ENCODE results near the gene SP6.

Gene SP6

DNA sequence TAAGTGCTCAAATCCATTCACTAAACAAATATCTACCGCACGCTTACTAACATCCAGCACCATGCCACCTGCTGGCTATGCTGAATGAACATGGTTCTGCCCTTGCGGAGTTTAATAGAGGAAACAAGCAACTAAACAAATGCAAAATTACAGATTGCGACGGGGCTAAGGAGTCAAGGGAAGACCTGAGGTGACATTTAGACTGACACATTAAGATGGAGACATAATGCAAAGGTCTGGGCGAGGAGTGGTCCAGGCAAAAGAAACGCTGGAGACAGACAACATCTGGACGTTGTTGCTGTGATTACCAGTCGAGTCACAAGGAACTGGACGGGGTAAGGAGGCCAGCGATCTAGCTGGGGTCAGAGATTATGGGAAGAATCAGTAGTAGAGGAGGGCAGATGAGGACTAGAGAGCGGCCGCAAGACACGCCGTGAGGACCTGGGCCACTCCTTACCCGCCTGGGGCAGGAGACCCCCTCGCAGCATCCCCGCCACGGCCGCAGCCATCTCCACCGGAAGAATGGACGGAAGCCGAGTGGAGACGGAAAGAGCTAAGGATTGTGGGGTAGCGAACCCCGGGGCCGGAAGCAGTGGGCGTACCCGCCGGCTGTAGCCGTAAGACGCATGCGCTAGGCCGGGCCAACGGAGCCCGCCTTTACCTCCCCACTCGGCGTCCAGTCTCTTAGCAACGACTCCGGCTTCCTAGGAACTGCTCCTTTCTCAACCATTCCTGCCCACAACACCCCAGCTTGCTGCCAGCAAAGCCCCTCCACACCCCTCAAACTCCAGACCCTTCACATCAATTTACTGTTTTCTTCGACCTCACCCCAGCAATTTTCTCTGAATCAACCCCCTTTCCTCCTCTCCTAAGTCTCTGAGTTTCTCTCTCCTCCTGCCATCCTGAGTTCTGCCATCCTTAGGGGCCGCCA is 19.7 kb downstream of the SP6 start, which contains the start of the genes LRRC46 and MRPL10:
Gene LRRC46, plus strand, starts transcription at position 668 of the 931 bp plus-strand sequence. CDS start 320 bp downstream, outside the sequence.
Gene MRPL10, minus strand, starts transcription at position 539 of the 931 bp plus-strand sequence. Its CDS starts 30 bp downstream, at position 509.
- DNase-seq: peak; percentile 92

- DNase-seq: no peak
These were observed 20.5 kb downstream of the SP6 start for GRCh38 chr17:47830396-47831002.

DNA sequence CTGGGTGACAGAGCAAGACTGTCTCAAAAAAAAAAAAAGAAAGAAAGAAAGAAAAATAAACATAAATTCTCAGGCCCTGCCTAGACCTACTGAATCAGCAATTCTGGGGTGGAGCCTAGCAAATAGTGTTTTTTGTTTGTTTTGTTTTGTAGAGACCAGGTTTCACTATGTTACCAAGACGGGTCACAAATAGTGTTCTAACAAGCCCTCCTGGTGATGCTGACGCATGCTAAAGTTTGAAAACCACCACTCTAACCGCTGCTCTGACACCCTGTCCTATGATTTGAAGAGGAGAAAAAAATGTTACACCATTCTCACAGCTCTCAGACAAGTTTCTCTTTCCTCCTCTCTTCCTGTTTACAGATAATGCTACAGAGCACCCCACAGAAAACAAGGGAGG is 21.1 kb downstream of the SP6 start:
- no peak for DNase-seq

- DNase-seq: no peak
These were observed 27.4 kb downstream of the SP6 start for GRCh38 chr17:47823519-47823918.

DNA sequence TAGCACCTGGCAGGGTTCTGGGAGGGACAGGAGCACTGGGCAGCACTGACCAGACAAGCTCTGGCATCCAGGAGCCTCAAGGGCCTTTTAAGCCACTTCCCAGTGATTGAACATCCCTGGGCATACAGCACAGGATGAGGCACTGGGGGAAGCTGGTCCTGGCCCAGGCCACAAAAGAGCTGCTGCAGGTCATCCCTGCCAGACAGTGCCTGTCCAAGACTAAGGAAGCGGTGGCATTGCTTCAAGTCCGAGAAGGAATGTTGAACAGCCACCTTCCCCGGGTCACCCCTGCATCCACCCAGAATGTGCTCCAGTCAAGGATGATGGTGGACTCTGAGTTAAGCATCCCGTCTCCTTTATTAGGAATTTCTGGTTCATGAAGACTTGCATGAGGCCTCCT is 28.2 kb downstream of the SP6 start:
- no peak for DNase-seq

- DNase-seq: peak; percentile 64
These were observed 29.3 kb downstream of the SP6 start, which contains the start of gene OSBPL7 for GRCh38 chr17:47821424-47822391. Gene OSBPL7 (minus strand): TSS chr17:47821794. CDS start chr17:47820278, 1,516 bp downstream.

GRCh38 chr17:47821031-47821423 is 29.9 kb downstream of the SP6 start:
- DNase-seq: no peak

GRCh38 chr17:47820033-47820789 is 30.8 kb downstream of the SP6 start:
- DNase-seq: no peak

DNA sequence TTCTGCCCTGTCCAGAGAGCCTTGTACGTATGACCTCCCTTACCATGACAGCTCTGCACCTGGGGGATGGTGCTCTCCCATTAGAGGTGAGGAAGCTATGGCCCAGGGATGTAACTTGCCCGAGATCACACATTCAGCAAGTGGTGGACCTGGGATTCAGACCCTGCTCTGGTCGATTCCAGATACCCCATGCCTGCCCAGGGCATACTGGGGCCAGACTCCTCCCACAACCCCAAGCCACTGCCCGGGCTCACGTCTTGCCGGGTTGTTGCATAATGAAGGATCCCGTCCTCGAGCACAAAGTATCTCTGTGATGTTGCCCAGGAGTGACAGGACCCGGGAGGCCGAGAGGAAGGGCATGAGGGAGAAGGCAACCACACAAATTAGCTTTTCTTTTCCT is 31.5 kb downstream of the SP6 start:
- no peak for DNase-seq

DNA sequence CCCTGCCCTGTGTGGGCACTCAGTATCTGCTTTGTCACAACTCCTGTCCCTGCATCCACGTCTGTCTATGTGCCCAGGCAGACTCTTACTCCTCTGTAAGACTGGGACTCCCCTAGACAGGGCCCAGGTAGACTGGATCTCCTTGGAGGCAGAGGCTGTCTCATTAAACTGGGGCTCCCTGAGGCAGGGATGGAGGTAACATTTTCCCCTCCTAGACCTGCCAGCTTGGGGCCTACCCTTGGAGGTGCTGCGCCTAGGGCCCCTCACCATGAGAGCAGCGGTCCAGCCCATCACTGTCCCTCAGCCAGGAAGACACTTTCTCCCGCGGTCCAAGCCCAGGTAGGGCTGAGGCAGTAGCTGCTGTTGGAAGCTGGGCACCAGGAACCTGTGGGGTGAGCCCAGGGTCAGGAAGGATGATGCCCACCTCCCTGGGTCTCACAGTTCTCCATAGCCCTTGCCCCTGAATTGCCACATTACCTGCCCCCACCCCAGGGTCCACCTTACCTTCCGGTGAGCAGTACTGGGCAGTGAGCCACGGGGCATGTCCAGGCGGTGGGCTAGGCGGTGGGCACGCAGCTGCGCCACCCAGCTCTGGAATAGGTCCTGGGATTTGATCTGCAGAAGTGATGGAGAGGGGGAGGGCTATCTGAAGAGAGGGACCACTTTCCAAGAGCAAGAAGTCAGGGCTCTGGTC is 32.8 kb downstream of the SP6 start:
- no peak for DNase-seq

DNA sequence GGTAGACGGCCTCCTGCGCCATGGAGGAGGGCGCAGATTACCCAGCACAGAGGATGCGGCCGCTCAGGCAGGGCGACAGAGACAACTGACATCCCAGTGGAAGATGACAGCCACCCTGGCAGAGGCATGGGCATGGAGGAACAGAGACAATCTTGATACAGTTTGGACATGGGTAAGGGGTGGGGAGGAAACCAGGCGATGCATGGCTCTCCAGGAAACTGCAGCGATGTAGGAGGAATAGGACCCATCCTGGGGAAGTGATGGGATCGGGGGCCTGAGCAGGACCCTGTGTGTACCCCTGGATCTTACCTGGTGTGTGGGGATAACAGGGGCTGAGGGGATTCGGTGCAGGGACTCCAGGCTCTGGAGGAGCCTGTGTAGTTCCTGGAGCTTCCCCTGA is 34.0 kb downstream of the SP6 start:
- DNase-seq: no peak

DNA sequence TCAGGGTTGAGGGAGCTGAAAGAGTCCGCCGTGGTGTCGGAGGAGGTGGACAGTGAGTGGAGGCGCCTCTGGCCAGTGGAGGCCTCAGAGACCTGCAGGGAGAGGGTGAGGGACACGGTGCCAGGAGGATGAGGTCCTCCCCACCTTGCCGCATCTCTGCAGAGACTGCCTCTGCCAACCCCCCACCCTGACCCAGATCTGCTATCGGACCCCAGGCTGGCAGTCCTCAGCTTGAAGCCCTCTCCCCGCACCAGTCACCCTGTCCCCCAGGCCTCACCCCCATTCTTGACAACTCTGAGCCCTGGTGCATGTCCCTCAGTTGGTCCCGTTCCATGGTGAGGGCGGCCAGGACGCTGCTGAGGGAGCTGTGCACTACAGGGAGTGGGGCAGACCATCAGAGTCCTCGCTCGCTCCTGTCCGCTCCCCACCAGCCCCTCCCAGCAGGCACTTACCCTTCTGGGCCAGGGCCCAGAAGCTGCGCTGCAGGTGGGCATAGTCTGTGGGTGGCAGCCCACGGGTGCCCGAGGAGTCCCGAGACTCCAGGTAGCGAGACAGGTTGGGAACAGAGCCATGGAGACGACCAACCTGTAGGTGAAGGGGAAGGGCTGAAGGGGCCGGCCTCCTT is 34.7 kb downstream of the SP6 start:
- DNase-seq: no peak

- DNase-seq: no peak
These were observed 35.7 kb downstream of the SP6 start for GRCh38 chr17:47815106-47815918.

- DNase-seq: no peak
These were observed 37.4 kb downstream of the SP6 start for GRCh38 chr17:47813512-47814031.

- DNase-seq: no peak
These were observed 37.9 kb downstream of the SP6 start for GRCh38 chr17:47813077-47813476.

DNA sequence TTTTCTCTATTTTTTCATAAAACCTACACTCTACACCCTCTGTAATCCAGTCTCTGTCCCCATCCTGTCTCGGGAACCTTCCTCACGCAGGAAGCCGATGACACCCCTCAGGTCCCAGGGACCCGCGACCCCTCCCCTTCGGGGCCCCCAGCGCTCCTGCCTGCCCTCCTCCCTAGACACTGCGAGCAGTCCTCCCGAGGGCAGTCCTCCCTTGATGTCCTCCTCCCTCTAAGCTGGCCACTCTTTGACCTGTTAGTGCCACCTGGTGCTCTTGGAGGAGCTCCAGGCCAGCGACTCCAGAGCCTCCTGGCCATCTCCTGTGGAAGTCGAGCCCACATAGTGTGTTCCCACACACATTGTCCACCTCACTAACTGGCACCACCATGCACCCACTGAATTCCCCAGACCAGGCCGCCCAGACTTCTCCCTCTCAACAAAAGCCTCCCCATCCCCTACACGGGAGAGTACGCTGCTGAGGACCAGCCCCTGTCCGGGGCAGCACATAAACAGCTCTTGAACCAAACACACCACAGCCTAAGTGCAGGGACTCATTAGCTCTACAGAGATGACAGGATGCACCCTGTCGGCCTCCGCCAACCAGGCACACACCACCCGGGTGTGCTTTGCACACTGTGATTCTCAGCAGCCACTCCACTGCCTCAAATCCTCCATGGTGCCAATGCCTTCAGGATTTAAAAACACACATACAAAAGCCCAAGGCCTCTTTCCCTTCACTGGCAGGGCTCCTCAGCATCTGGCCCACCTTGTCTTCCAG is 38.6 kb downstream of the SP6 start:
- DNase-seq: no peak

DNA sequence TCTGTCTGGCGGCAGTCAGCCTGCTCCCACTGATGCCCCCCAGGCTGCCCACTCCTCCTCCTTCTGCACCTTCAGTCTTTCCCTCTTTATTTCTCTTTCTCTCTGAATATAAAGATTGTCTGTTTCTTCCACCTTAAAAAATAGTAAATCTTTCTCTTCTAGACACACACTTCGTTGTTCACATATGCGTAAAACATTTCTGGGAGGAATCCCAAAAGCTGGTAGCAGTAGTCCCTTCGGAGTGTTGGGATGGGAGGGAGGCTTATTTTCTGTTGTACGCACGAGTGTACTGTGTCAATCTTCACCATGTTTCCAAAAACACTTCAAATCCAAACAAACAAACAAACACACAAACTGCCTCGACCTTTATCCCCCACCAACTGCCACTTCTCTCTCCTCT is 39.3 kb downstream of the SP6 start:
- no peak for DNase-seq

GRCh38 chr17:47810901-47811635 is 39.9 kb downstream of the SP6 start:
- DNase-seq: no peak
